ENCODE results near the gene GSK3B. TPM values are rescaled to one million over a fixed set of nuclear protein-coding genes. Genes with fewer than 3 reads are reported as not detected.

Gene GSK3B
- polyA plus RNA-seq, 3 donors, result 16.2 to 20.6 (median 20.5) TPM

GRCh38 chr3:119831941-119832371 is 262.3 kb downstream of the GSK3B start:
- Mint-ChIP-seq H3K36me3 (peaks cover 26 to 30% of the 10 kb centered on the region in 2 donors), H3K27ac (no peak overlapping the region), H3K4me1 (peaks cover 14% of the 10 kb centered on the region), H3K9me3 (no peaks in the 10 kb centered on the region), H3K27me3 (ENCODE audit: low read depth in 3 of 3) (no peaks in the 10 kb centered on the region), H3K4me3 (no peak overlapping the region)
- no peaks in the 10 kb centered on the region for H3K9me3 ChIP-seq (replicated peaks in 1 of 2; ENCODE audit: control insufficient read depth in 1 of 2, insufficient read depth in 1 of 2, low read length in 2 of 2)
- no peak overlapping the region for H3K4me3 ChIP-seq (replicated peaks in 1 of 3; ENCODE audit: low read depth in 2 of 3, low read length in 3 of 3)
- TF ChIP-seq CTCF (IDR thresholded peaks at IDR 0.05), result no peak
- no peak overlapping the region for H3K9ac ChIP-seq (ENCODE audit: insufficient read depth, low read length, poor library complexity, severe bottlenecking)
- intact Hi-C loops (cut with micrococcal nuclease), result no loop called here
- no peak overlapping the region for H2AFZ ChIP-seq (ENCODE audit: insufficient read depth, low read depth, low read length, poor library complexity, severe bottlenecking)
- no peak overlapping the region for H3K4me2 ChIP-seq (replicated peaks; ENCODE audit: extremely low read depth, low read length, poor library complexity, severe bottlenecking)
- no peaks in the 10 kb centered on the region for H3K27me3 ChIP-seq (ENCODE audit: control insufficient read depth in 2 of 2, insufficient read depth in 2 of 2, low read length in 2 of 2)
- no peaks in the 10 kb centered on the region for H3K79me2 ChIP-seq (ENCODE audit: insufficient read depth, low read length)
- WGBS (ENCODE audit: insufficient coverage), result 80% methylated on average over 1 of the region's 1 CpG
- no peaks in the 10 kb centered on the region for H3K4me1 ChIP-seq (ENCODE audit: control insufficient read depth in 1 of 2, insufficient read depth in 2 of 2, low read length in 2 of 2)
- DNase-seq, result no peak
- no peak overlapping the region for H3K27ac ChIP-seq (ENCODE audit: low read depth in 1 of 2, low read length in 2 of 2)
- peaks cover 50% of the 10 kb centered on the region for H4K20me1 ChIP-seq (ENCODE audit: insufficient read depth, low read length)
- H3K36me3 ChIP-seq (replicated peaks in 1 of 2; ENCODE audit: control insufficient read depth in 1 of 2, insufficient read depth in 2 of 2, low read length in 2 of 2), result peaks cover 3 to 14% of the 10 kb centered on the region in 2 donors

- Mint-ChIP-seq H3K27ac (no peak overlapping the region), H3K4me3 (no peak overlapping the region), H3K4me1 (peaks cover 11% of the 10 kb centered on the region), H3K27me3 (ENCODE audit: low read depth in 3 of 3) (no peaks in the 10 kb centered on the region), H3K9me3 (no peaks in the 10 kb centered on the region), H3K36me3 (peaks cover 31 to 34% of the 10 kb centered on the region in 2 donors)
- no peaks in the 10 kb centered on the region for H3K79me2 ChIP-seq (ENCODE audit: insufficient read depth, low read length)
- no peaks in the 10 kb centered on the region for H3K27me3 ChIP-seq (ENCODE audit: control insufficient read depth in 2 of 2, insufficient read depth in 2 of 2, low read length in 2 of 2)
- no peak overlapping the region for H3K4me2 ChIP-seq (replicated peaks; ENCODE audit: extremely low read depth, low read length, poor library complexity, severe bottlenecking)
- no peak overlapping the region for H2AFZ ChIP-seq (ENCODE audit: insufficient read depth, low read depth, low read length, poor library complexity, severe bottlenecking)
- no peak overlapping the region for H3K4me3 ChIP-seq (replicated peaks in 1 of 3; ENCODE audit: low read depth in 2 of 3, low read length in 3 of 3)
- no peak overlapping the region for H3K27ac ChIP-seq (ENCODE audit: low read depth in 1 of 2, low read length in 2 of 2)
- WGBS (ENCODE audit: insufficient coverage), result no CpG with 5 or more reads among the region's 3 CpGs
- peaks cover 50% of the 10 kb centered on the region for H4K20me1 ChIP-seq (ENCODE audit: insufficient read depth, low read length)
- DNase-seq, result no peak
- no peak overlapping the region for H3K9ac ChIP-seq (ENCODE audit: insufficient read depth, low read length, poor library complexity, severe bottlenecking)
- no peaks in the 10 kb centered on the region for H3K9me3 ChIP-seq (replicated peaks in 1 of 2; ENCODE audit: control insufficient read depth in 1 of 2, insufficient read depth in 1 of 2, low read length in 2 of 2)
- peaks cover 8 to 18% of the 10 kb centered on the region in 2 donors for H3K36me3 ChIP-seq (replicated peaks in 1 of 2; ENCODE audit: control insufficient read depth in 1 of 2, insufficient read depth in 2 of 2, low read length in 2 of 2)
- no peaks in the 10 kb centered on the region for H3K4me1 ChIP-seq (ENCODE audit: control insufficient read depth in 1 of 2, insufficient read depth in 2 of 2, low read length in 2 of 2)
- no peak for TF ChIP-seq CTCF (IDR thresholded peaks at IDR 0.05)
- intact Hi-C loops (cut with micrococcal nuclease), result no loop called here
Measured at GRCh38 chr3:119831022-119831421, 263.2 kb downstream of the GSK3B start.

All from CD14-positive monocyte (primary cell).